HEK293T (cell line): ENCODE data around the gene FOXD3.

Experiments
- CTCF ChIA-PET: fragments of 350-600 bp; formaldehyde crosslinking; extraction: SDS; loops from one replicate; lab custom pipeline; 2021; ENCODE audit warnings: antibody characterized with exemption, inconsistent platforms; lab: Yijun Ruan, JAX
- POLR2A ChIA-PET: fragments of 350-600 bp; formaldehyde crosslinking; extraction: SDS; loops from one replicate; lab custom pipeline; 2020; ENCODE audit warnings: antibody characterized with exemption, inconsistent platforms; lab: Yijun Ruan, JAX
- DNase-seq: peaks from one replicate; pipeline ENCODE4 v3.0.0; 2012; ENCODE audit warnings: mixed read lengths; ENCODE audit errors: extremely low spot score
- ARNT ChIP-seq: fragments of 450-650 bp; IDR thresholded peaks from 2 replicates; pipeline ENCODE4 v1.6.1; 2017; ENCODE audit warnings: mild to moderate bottlenecking
- BHLHE40 ChIP-seq: fragments of 450-650 bp; IDR thresholded peaks from 2 replicates; pipeline ENCODE4 v1.6.1; 2016; ENCODE audit warnings: mild to moderate bottlenecking, moderate library complexity, borderline replicate concordance
- CTBP1 ChIP-seq: fragments of 450-650 bp; IDR thresholded peaks from 2 replicates; pipeline ENCODE4 v1.6.1; 2016; ENCODE audit warnings: borderline replicate concordance
- ELF4 ChIP-seq: fragments of 450-650 bp; IDR thresholded peaks from 2 replicates; pipeline ENCODE4 v1.6.1; 2017; ENCODE audit warnings: antibody characterized with exemption
- FOXA1 ChIP-seq: fragments of 450-650 bp; IDR thresholded peaks from 2 replicates; pipeline ENCODE4 v1.6.1; 2016; ENCODE audit warnings: mild to moderate bottlenecking
- FOXK2 ChIP-seq: fragments of 450-650 bp; IDR thresholded peaks from 2 replicates; pipeline ENCODE4 v1.6.1; 2016; ENCODE audit warnings: mild to moderate bottlenecking
- FOXM1 ChIP-seq: fragments of 450-650 bp; IDR thresholded peaks from 2 replicates; pipeline ENCODE4 v1.6.1; 2017; ENCODE audit warnings: mild to moderate bottlenecking, borderline replicate concordance
- HDGF ChIP-seq: fragments of 450-650 bp; IDR thresholded peaks from 2 replicates; pipeline ENCODE4 v1.6.1; 2017; ENCODE audit warnings: antibody characterized with exemption, borderline replicate concordance
- L3MBTL2 ChIP-seq: fragments of 450-650 bp; conservative IDR thresholded peaks from 2 replicates; pipeline ENCODE4 v1.6.1; 2016; ENCODE audit warnings: mild to moderate bottlenecking
- LEF1 ChIP-seq: fragments of 450-650 bp; IDR thresholded peaks from 2 replicates; pipeline ENCODE4 v1.6.1; 2017; ENCODE audit warnings: mild to moderate bottlenecking, borderline replicate concordance
- NFRKB ChIP-seq: fragments of 450-650 bp; IDR thresholded peaks from 2 replicates; pipeline ENCODE4 v1.6.1; 2016; ENCODE audit warnings: mild to moderate bottlenecking, moderate library complexity
- SP1 ChIP-seq: fragments of 450-650 bp; IDR thresholded peaks from 2 replicates; pipeline ENCODE4 v1.6.1; 2017
- SUZ12 ChIP-seq: fragments of 450-650 bp; IDR thresholded peaks from 2 replicates; pipeline ENCODE4 v1.6.1; 2016; ENCODE audit warnings: mild to moderate bottlenecking
- TARDBP ChIP-seq: fragments of 450-650 bp; IDR thresholded peaks from 2 replicates; pipeline ENCODE4 v1.6.1; 2016
- ZNF384 ChIP-seq: fragments of 450-650 bp; IDR thresholded peaks from 2 replicates; pipeline ENCODE4 v1.6.1; 2016
- TF ChIP-seq, protein P1 (sequence below): fragments of 450-650 bp; IDR thresholded peaks from 2 replicates; pipeline ENCODE4 v1.6.1; 2016

FOXD3 gene

DNA sequence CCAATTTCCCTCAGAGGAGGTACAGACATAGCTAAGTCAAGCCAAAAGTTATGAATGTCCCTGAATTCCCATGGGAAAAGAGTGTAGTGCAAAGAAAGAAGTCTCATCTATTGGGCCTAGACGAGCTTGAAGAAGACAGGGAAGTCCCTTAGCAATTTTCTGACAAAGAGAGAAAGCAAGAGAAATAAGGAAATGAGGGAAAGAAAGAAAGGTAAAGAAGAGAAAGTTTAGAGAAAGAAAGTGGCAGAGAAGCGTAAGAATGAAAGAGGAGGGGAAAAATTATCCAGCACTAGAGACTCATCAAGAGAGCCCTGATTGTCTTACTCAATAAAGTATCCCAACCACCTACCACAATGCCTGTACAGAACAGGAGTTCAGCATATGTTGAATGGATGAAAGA lies 40.6 kb upstream of the FOXD3 start:
- TF ChIP-seq BHLHE40 = no peak
- TF ChIP-seq L3MBTL2 = no peak
- no peak for TF ChIP-seq FOXA1
- no peak for TF ChIP-seq FOXK2
- TF ChIP-seq ELF4 = no peak
- TF ChIP-seq FOXM1 = no peak
- no peak for TF ChIP-seq LEF1
- no peak for TF ChIP-seq CTBP1
- no peak for TF ChIP-seq HDGF
- no peak for TF ChIP-seq NFRKB
- TF ChIP-seq, protein P1, sequence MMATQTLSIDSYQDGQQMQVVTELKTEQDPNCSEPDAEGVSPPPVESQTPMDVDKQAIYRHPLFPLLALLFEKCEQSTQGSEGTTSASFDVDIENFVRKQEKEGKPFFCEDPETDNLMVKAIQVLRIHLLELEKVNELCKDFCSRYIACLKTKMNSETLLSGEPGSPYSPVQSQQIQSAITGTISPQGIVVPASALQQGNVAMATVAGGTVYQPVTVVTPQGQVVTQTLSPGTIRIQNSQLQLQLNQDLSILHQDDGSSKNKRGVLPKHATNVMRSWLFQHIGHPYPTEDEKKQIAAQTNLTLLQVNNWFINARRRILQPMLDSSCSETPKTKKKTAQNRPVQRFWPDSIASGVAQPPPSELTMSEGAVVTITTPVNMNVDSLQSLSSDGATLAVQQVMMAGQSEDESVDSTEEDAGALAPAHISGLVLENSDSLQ = no peak
- TF ChIP-seq SP1 = no peak
- no peak for TF ChIP-seq TARDBP
- TF ChIP-seq SUZ12 = no peak
- POLR2A ChIA-PET = no interaction called here
- DNase-seq = no peak
- CTCF ChIA-PET = no interaction called here

GRCh38 chr1:63289135-63289534 lies 33.2 kb upstream of the FOXD3 start:
- POLR2A ChIA-PET = no interaction called here
- TF ChIP-seq ZNF384 (no peak), TARDBP (no peak), FOXA1 (no peak), SUZ12 (no peak), FOXM1 (no peak), LEF1 (no peak), ELF4 (no peak), CTBP1 (no peak), ARNT (no peak), FOXK2 (no peak), BHLHE40 (no peak), SP1 (no peak), L3MBTL2 (no peak)
- DNase-seq = no peak
- CTCF ChIA-PET = no interaction called here

- ChIA-PET CTCF (no interaction called here), POLR2A (no interaction called here)
- TF ChIP-seq, protein P1 = no peak
- no peak for DNase-seq
Observed at GRCh38 chr1:63294803-63295594, 27.4 kb upstream of the FOXD3 start.

DNA sequence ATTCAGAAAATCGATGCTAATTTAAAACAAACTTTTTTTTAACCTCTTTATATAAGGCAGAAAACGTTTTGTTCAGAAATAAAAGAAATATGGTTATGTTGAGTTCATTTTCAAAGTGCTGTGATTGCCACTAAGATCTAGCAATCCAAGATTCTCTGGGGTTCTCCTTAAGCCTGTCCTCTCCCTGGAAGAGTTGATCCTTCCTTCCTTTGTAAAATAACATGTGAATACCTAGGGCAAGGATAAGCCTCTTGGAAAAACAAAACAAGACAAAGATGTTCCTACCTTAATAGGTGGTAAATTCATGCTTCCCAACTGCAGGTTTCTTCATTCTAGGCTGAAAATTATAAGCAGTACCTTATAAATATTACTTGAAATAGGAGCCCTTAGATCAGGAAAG lies 18.0 kb upstream of the FOXD3 start:
- CTCF ChIA-PET = no interaction called here
- no peak for DNase-seq
- POLR2A ChIA-PET = no interaction called here
- TF ChIP-seq LEF1 (no peak), FOXA1 (no peak), FOXM1 (no peak), ELF4 (no peak), ZNF384 (no peak), BHLHE40 (no peak), SUZ12 (no peak)

DNA sequence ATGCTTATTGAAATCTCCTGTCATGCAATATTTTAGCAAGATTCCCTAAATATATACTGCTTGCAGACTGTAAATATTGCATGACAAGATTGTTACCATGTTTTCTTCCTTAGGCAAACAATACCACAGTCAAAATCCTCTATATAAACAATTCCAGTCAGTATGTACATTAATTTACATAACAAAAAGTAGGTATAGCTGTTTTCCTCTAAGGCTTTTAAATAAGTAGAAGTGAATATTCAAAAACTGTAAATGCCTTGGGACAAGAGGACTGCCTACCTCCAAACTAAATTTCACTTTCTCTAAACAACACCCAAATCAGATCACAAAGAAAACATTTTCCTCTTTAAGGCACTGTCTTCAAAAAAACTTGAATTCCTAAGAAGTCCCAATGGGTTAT lies 17.3 kb upstream of the FOXD3 start:
- ChIA-PET CTCF (no interaction called here), POLR2A (no interaction called here)
- TF ChIP-seq L3MBTL2 (no peak), NFRKB (no peak), SP1 (no peak), CTBP1 (no peak), ZNF384 (no peak)
- TF ChIP-seq, protein P1 = no peak
- DNase-seq = no peak

DNA sequence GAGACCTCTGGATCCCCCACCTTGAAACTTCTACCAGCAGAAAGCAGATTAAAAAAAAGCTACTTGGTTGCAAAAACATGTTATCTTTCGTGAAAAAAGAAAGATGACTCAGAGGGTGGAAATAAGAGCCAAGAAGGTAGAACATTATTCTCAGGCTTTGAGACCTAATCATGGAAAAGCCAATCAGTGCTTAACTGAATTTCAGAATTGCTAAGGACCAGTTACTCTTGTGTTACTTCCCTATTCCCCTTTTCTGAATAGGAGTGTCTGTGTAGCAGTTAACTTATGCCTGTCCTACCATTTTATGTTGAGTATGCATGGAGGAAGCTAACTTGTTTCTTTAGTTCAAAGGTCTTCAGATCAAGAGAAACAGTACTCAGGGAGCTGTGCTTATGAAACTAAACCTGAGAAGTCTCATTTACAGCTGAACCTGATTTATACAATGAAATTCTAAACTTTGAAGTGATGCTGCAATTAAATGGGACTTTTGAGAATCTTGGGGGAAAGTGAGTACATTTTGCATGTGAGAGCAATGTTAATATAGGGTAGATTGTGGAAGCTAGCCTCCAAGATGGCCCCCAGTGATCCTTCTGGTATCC lies 15.1 kb upstream of the FOXD3 start:
- POLR2A ChIA-PET = no interaction called here
- no peak for TF ChIP-seq FOXM1
- TF ChIP-seq ZNF384 = no peak
- no peak for TF ChIP-seq L3MBTL2
- TF ChIP-seq CTBP1 = no peak
- TF ChIP-seq ELF4 = no peak
- TF ChIP-seq BHLHE40 = no peak
- no peak for TF ChIP-seq LEF1
- TF ChIP-seq HDGF = no peak
- no peak for TF ChIP-seq SUZ12
- TF ChIP-seq ARNT = no peak
- TF ChIP-seq, protein P1 = no peak
- TF ChIP-seq TARDBP = no peak
- TF ChIP-seq SP1 = no peak
- TF ChIP-seq NFRKB = no peak
- TF ChIP-seq FOXK2 = no peak
- TF ChIP-seq FOXA1 = no peak
- DNase-seq = no peak
- CTCF ChIA-PET = interaction anchor here (1.2 kb wide), 1 partner anchor 11 kb away, joined by 3 read pairs; no protein-coding TSS in a partner anchor
